ENCODE results near the gene LYZL6. TPM values are rescaled to one million over a fixed set of nuclear protein-coding genes. Genes with fewer than 3 reads are reported as not detected.

LYZL6 gene
- total and polyA plus RNA-seq, 2 of the 8 experiments (the other 6 are each of a cell fraction or from before 2014, with no cell fraction given): not detected

DNA sequence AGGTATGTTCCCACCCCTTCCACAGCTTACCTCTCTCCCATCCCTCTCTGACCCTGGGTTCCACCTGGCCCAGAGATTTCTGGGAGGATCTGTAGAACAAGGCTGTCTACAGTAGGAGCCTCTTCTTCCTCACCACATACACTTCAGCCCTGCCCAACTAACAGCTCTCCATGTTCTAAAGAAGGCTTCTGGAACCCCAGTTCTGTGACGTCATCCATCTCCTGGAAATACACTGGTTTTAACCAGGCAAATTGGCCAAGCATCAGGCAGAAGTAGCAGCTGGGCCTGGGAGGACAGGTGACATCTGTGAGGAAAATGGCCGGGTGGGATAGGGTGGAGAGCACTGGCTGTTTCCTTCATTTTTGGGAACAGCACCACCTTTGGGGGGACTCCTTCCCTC lies at the start of gene LYZL6 (continued):
- TF ChIP-seq SUZ12 (IDR thresholded peaks at IDR 0.05; ENCODE audit: low read length): no peak
- no peak for TF ChIP-seq GTF2F1 (IDR thresholded peaks at IDR 0.05; ENCODE audit: borderline replicate concordance, low read depth, low read length)
- TF ChIP-seq BACH1 (IDR thresholded peaks at IDR 0.05; ENCODE audit: low read length): no peak
- TF ChIP-seq, protein P1, sequence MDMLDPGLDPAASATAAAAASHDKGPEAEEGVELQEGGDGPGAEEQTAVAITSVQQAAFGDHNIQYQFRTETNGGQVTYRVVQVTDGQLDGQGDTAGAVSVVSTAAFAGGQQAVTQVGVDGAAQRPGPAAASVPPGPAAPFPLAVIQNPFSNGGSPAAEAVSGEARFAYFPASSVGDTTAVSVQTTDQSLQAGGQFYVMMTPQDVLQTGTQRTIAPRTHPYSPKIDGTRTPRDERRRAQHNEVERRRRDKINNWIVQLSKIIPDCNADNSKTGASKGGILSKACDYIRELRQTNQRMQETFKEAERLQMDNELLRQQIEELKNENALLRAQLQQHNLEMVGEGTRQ (IDR thresholded peaks at IDR 0.05; ENCODE audit: low read length): no peak
- TF ChIP-seq YY1 (IDR thresholded peaks at IDR 0.05; ENCODE audit: low read depth, low read length): no peak
- TF ChIP-seq SAP30 (IDR thresholded peaks at IDR 0.05; ENCODE audit: insufficient read depth, insufficient replicate concordance, low read length): no peak
- no peak for TF ChIP-seq ASH2L (IDR thresholded peaks at IDR 0.05; ENCODE audit: low read length)
- TF ChIP-seq KDM5A (IDR thresholded peaks at IDR 0.05; ENCODE audit: low read length): no peak
